ENCODE measurements around the gene TMEM212.
"Not testable (repeated sequence)": the region's sequence is repeated elsewhere in the genome, so short reads cannot be mapped to it uniquely, and the experiment has no call there.

Gene TMEM212

DNA sequence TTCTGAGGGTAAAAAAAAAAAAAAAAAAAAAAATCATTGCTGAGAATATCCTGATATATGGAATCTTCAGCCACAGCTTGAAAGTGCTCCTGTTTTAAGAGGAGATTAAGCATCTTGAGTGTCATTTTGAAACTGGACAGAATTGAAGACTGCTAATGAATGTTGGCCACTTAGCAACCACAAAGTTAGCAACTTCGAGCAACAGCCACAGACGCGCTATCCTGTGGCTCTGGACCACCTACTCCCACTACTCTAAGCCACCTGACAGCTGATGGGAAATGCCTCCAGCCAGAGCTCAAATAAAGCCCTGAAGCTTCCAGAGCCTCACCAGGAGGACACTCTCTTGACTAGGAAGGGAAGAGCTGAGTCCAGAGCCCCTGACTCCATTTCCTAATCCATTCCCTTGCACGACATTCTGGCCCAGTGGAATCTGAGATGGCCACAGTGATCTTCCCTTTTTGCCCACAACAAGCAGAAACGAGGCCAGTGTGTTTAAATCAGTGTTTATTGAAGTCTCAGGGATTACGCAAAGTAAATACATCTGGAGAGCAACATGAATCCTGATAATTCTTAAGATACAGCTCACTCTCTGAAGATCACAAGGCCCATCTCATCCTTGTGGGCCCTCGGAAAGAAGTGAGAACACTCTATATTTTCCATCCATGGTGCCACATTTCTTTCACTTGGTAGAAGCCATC is 58.6 kb downstream of the TMEM212 start:
- TF ChIP-seq, protein P1, sequence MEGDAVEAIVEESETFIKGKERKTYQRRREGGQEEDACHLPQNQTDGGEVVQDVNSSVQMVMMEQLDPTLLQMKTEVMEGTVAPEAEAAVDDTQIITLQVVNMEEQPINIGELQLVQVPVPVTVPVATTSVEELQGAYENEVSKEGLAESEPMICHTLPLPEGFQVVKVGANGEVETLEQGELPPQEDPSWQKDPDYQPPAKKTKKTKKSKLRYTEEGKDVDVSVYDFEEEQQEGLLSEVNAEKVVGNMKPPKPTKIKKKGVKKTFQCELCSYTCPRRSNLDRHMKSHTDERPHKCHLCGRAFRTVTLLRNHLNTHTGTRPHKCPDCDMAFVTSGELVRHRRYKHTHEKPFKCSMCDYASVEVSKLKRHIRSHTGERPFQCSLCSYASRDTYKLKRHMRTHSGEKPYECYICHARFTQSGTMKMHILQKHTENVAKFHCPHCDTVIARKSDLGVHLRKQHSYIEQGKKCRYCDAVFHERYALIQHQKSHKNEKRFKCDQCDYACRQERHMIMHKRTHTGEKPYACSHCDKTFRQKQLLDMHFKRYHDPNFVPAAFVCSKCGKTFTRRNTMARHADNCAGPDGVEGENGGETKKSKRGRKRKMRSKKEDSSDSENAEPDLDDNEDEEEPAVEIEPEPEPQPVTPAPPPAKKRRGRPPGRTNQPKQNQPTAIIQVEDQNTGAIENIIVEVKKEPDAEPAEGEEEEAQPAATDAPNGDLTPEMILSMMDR (conservative IDR thresholded peaks at IDR 0.05) = no peak
- no peak for TF ChIP-seq ZFX (IDR thresholded peaks at IDR 0.05)
- H3K27ac ChIP-seq = no peak overlapping the region

DNA sequence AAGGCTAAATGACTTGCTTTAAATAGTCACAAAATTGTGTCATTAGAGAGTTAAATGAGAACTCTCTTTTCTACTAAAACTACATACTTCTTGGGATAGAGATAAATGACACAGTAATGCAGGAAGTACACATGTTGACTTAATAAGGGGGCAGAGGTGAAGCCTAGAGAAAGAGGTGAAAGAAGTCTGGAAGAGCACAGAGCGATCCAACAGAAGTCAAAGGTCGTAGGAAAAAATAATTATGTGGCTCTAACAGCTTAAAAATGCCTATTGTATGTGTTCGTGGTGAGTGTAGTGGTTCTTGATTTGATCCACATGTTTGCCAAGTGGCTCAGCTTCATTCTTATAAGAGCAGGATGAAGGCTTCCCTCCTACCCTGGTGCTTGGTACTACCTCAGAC is 61.7 kb downstream of the TMEM212 start:
- TF ChIP-seq ZFX (IDR thresholded peaks at IDR 0.05) = no peak
- TF ChIP-seq, protein P1 (conservative IDR thresholded peaks at IDR 0.05) = no peak
- H3K27ac ChIP-seq = no peak overlapping the region

DNA sequence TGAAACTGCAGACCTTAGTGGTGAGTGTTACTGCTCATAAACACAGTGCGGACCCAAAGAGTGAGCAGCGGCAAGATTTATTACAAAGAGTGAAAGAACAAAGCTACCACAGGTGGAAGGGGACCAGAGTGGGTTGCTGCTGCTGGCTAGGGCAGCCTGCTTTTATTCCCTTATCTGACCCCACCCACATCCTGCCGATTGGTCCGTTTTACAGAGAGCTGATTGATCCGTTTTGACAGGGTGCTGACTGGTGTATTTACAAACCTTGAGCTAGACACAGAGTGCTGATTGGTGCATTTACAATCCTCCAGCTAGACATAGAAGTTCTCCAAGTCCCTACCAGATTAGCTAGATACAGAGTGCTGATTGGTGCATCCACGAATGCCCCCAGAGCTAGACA is 63.4 kb downstream of the TMEM212 start:
- not testable (repeated sequence) for H3K27ac ChIP-seq

DNA sequence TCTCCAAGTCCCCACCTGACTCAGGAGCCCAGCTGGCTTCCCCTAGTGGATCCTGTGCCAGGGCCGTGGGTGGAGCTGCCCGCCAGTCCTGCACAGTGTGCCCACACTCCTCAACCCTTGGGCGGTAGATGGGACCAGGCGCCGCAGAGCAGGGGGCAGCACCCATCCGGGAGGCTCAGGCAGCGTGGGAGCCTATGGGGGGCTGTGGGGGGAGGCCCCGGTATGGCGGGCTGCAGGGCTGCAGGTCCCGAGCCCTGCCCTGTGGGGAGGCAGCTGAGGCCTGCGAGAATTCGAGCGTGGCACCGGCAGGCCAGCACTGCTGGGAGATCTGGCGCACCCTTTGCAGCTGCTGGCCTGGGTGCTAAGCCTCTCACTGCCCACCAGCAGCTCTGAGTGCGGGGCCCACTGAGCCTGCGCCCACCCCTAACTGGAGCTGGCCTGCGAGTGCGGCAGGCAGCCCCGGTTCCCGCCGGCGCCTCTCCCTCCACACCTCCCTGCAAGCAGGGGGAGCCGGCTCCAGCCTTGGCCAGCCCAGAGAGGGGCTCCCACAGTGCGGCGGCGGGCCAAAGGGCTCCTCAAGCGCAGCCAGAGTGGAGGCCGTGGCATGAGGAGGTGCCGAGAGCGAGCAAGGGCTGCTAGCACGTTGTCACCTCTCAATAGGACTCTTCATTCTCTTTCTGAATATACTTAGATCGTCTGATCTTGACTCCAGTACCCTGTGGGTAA is 64.0 kb downstream of the TMEM212 start:
- TF ChIP-seq, protein P1 (conservative IDR thresholded peaks at IDR 0.05) = no peak
- TF ChIP-seq ZFX (IDR thresholded peaks at IDR 0.05) = no peak
- H3K27ac ChIP-seq = no peak overlapping the region

DNA sequence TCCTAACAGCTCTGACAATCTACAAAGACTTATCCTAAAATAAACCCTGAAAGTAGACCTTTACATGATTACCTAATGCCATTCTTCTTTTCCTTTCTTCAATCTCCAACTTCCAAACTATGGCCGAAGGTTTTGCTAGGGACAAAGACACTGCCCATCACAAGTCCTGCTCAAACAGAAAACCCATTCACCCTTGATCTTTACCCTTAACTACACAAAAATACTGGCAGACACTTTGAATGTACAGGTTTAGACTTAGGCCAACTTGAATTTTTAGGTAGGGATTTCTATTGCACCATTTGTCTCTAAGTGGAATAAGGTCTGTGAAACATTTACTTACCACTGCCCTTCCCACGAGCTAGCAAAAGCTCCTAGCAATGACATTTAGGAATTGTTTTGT is 64.6 kb downstream of the TMEM212 start:
- no peak for TF ChIP-seq ZFX (IDR thresholded peaks at IDR 0.05)
- TF ChIP-seq, protein P1 (conservative IDR thresholded peaks at IDR 0.05) = no peak
- H3K27ac ChIP-seq = no peak overlapping the region

DNA sequence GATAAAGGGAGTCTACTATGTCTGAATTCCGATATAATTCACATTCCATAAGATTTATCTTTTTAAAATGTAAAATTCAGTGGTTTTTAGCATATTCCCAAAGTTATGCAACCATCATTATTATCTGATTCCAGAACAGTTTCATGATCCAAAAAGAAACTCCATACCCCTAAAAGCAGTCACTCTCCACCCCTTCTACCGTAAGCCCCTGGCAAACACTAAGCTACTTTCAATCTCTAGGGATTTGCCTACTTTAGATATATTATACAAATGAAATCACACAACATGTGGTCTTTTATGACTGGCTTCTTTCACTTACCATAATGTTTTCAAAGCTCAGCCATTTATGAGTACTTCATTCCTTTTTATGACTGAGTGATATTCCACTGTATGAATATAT is 65.6 kb downstream of the TMEM212 start:
- no peak overlapping the region for H3K27ac ChIP-seq
- TF ChIP-seq, protein P1 (conservative IDR thresholded peaks at IDR 0.05) = no peak
- no peak for TF ChIP-seq ZFX (IDR thresholded peaks at IDR 0.05)

Measured in C4-2B (cell line).